Spleen (tissue), 11 donors: Measurements from ENCODE around the gene NFATC2. TPM values are rescaled to one million over a fixed set of nuclear protein-coding genes. Genes with fewer than 3 reads are reported as not detected.
A peak's percentile ranks its signal among the peaks of the same experiment; 100 is the strongest.

Source experiments
- DNase-seq: peaks from one replicate; pipeline ENCODE4 v3.0.0-alpha.2; 2020
- H3K27ac ChIP-seq, 8 donors: fragments of 200-600 bp; sonication (generic) in 7 of 8; 1 replicate in 4 of 8; 2 replicates in 4 of 8; pipeline versions ENCODE4 v1.5.0 to v1.8.0; 2016 to 2021; ENCODE audit warnings: inconsistent platforms in 4 of 8, mild to moderate bottlenecking in 4 of 8, moderate library complexity in 1 of 8
- H3K27me3 ChIP-seq, 7 donors: fragments of 200-600 bp; sonication (generic) in 6 of 7; replicated peaks in 1 of 7; 1 replicate in 4 of 7; 2 replicates in 3 of 7; pipeline versions ENCODE4 v1.5.0 to v1.8.0; 2016 to 2021; ENCODE audit warnings: inconsistent platforms in 3 of 7, mild to moderate bottlenecking in 1 of 7
- H3K36me3 ChIP-seq, 6 donors: fragments of 200-600 bp; sonication (generic) in 5 of 6; 1 replicate in 4 of 6; 2 replicates in 2 of 6; pipeline versions ENCODE4 v1.5.0 to v1.8.0; 2016 to 2021; ENCODE audit warnings: inconsistent platforms in 2 of 6
- H3K4me1 ChIP-seq, 6 donors: fragments of 200-600 bp; sonication (generic) in 5 of 6; 1 replicate in 3 of 6; 2 replicates in 3 of 6; pipeline versions ENCODE4 v1.5.0 to v1.8.0; 2016 to 2021; ENCODE audit warnings: inconsistent platforms in 3 of 6
- H3K4me3 ChIP-seq, 8 donors: fragments of 200-600 bp; sonication (generic) in 7 of 8; 1 replicate in 4 of 8; 2 replicates in 4 of 8; pipeline versions ENCODE4 v1.5.0 to v1.8.0; 2016 to 2021; ENCODE audit warnings: inconsistent platforms in 4 of 8, mild to moderate bottlenecking in 4 of 8, moderate library complexity in 2 of 8
- H3K9me3 ChIP-seq, 8 donors: fragments of 200-600 bp; sonication (generic) in 7 of 8; 1 replicate in 4 of 8; 2 replicates in 4 of 8; pipeline versions ENCODE4 v1.5.0 to v1.8.0; 2016 to 2021; ENCODE audit warnings: inconsistent platforms in 4 of 8
- POLR2A ChIP-seq, 3 donors: fragments of 450-650 bp; IDR thresholded peaks; one replicate each; pipeline ENCODE4 v1.5.1; 2017; ENCODE audit warnings: antibody characterized with exemption in 3 of 3, mild to moderate bottlenecking in 1 of 3
- POLR2AphosphoS5 ChIP-seq, 3 donors: sonication (generic); formaldehyde crosslinking; IDR thresholded peaks; one replicate each; pipeline ENCODE4 v1.5.1; 2017; ENCODE audit warnings: antibody characterized with exemption in 3 of 3
- WGBS, 5 donors: extraction: QIAGEN DNeasy Blood & Tissue Kit in 3 of 5; methylation state at CpG; one replicate each; pipeline versions ENCODE4 v1.1.5 to v1.1.7; 2013 to 2018; 5-methylcytosine and 5-hydroxymethylcytosine counted together
- intact Hi-C: fragments of 100-400 bp; cut with DNase I; formaldehyde crosslinking; loops from one replicate; pipeline ENCODE4 v1.15.0; 2023; ENCODE audit warnings: low total_unique reads
- polyA plus RNA-seq, 3 donors: library from polyadenylated mRNA; stranded (reverse); fragments of 200-250 nt; gene quantifications; one replicate each; pipeline ENCODE4 v1.2.1, GENCODE V29; 2013
- total RNA-seq, 7 donors: library from RNA; depleted of rRNA in 3 of 7; stranded (reverse); fragments of >200 nt in 3 of 7; fragmentation: NEBNext Ultra II Directional in 4 of 7; extraction: Animal tissue kit (Norgen Biotek cat#: 25700) in 4 of 7; gene quantifications; one replicate each; pipeline versions ENCODE4 v1.1.0 to v1.2.1, GENCODE V29; 2016 to 2021
- TF ChIP-seq, protein P1 (sequence below), 11 experiments: fragments of 200-600 bp in 7 of 11; fragments of 450-650 bp in 4 of 11; sonication (generic) in 4 of 11; IDR thresholded peaks in 8 of 11; conservative IDR thresholded peaks in 3 of 11; 1 replicate in 7 of 11; 2 replicates in 4 of 11; pipeline versions ENCODE4 v1.4.0 to v1.8.0; 2016 to 2021; ENCODE audit warnings: antibody characterized with exemption in 11 of 11, inconsistent platforms in 4 of 11, mild to moderate bottlenecking in 1 of 11
- donor health status: healthy with polysubstance abuse.
- donor health status: DM: no; HTN: no; CAD: no; lungs with moderate emphysema.
- donor health status: DM: no; HTN: no; CAD: no.
- donor health status: Bipolar disorder and iron deficiency.
- donor health status: healthy.
- donor health status: DM: no; HTN: no; CAD: no.
- donor health status: DM: yes; HTN: yes; CAD: no.

NFATC2 gene
- total and polyA plus RNA-seq, 10 donors: 6.5 to 42.9 (median 34.5) TPM

DNA sequence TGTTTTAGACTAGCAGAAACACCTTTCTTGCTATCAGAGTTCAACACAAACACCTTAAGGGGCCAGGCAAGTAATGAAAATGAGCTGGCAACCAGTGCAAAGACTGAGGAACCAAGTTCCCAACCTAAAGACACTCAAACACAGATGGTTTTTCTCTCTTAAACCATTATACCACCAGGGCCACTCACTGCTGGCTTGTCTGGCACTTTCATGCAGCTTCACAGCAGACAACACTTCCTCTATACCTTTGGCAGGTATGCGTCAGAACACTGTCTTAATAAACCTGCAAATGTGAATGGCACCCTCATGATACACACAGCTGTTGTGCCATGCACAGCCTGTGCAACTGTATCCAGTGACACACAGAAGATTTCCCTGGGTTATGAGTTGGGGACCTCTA is 41.6 kb downstream of the NFATC2 start:
- no peaks in the 10 kb centered on the region for H3K9me3 ChIP-seq
- peaks cover 0 to 12% (median 2%) of the 10 kb centered on the region in 6 donors for H3K36me3 ChIP-seq
- peaks cover 35 to 98% (median 68%) of the 10 kb centered on the region in 6 donors for H3K4me1 ChIP-seq
- DNase-seq: no peak
- WGBS, 5 donors: 27 to 62% (median 43%) methylated on average over 1 of the region's 1 CpG
- no peaks in the 10 kb centered on the region for H3K27me3 ChIP-seq
- TF ChIP-seq POLR2A (IDR thresholded peaks at IDR 0.05) (no peak), POLR2AphosphoS5 (IDR thresholded peaks at IDR 0.05) (no peak)
- TF ChIP-seq, protein P1, sequence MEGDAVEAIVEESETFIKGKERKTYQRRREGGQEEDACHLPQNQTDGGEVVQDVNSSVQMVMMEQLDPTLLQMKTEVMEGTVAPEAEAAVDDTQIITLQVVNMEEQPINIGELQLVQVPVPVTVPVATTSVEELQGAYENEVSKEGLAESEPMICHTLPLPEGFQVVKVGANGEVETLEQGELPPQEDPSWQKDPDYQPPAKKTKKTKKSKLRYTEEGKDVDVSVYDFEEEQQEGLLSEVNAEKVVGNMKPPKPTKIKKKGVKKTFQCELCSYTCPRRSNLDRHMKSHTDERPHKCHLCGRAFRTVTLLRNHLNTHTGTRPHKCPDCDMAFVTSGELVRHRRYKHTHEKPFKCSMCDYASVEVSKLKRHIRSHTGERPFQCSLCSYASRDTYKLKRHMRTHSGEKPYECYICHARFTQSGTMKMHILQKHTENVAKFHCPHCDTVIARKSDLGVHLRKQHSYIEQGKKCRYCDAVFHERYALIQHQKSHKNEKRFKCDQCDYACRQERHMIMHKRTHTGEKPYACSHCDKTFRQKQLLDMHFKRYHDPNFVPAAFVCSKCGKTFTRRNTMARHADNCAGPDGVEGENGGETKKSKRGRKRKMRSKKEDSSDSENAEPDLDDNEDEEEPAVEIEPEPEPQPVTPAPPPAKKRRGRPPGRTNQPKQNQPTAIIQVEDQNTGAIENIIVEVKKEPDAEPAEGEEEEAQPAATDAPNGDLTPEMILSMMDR (IDR thresholded peaks at IDR 0.05 in 8 of 11, conservative IDR thresholded peaks at IDR 0.05 in 3 of 11): no peak
- peak overlapping the region in 5 of 8 donors; percentile 18 to 74 (median 46) for H3K27ac ChIP-seq
- intact Hi-C loops: no loop called here
- no peak overlapping the region for H3K4me3 ChIP-seq

DNA sequence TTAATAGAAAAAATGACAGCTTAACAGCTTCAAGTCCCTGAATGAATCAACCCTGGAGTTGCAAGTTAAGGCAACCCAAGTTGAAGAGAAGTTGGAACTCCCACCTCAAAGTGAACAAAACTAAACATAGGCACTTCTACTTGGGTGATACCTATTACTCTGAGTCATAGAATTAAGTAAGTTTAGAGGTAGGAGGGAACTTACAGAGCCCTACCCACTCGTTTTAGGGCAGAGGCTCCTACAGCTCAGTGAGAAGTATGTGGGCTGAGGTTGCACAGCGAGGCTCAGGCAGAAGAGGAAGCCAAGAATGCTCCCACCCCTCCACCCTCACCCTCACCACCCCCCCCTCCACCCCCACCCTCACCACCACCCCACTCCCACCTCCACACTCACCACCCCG is 42.2 kb downstream of the NFATC2 start:
- Histone ChIP-seq H3K27ac (peak overlapping the region in 7 of 8 donors; percentile 22 to 74 (median 57)), H3K36me3 (peaks cover 0 to 6% (median 0%) of the 10 kb centered on the region in 6 donors), H3K4me3 (no peak overlapping the region), H3K27me3 (no peaks in the 10 kb centered on the region), H3K4me1 (peaks cover 39 to 98% (median 71%) of the 10 kb centered on the region in 6 donors), H3K9me3 (no peaks in the 10 kb centered on the region)
- DNase-seq: peak; percentile 72
- WGBS, 5 donors: 8 to 29% (median 23%) methylated on average over 2 to 3 of the region's 3 CpGs
- TF ChIP-seq, protein P1 (IDR thresholded peaks at IDR 0.05 in 8 of 11, conservative IDR thresholded peaks at IDR 0.05 in 3 of 11): no peak
- TF ChIP-seq POLR2A (IDR thresholded peaks at IDR 0.05): no peak
- no peak for TF ChIP-seq POLR2AphosphoS5 (IDR thresholded peaks at IDR 0.05)
- intact Hi-C loops: no loop called here

DNA sequence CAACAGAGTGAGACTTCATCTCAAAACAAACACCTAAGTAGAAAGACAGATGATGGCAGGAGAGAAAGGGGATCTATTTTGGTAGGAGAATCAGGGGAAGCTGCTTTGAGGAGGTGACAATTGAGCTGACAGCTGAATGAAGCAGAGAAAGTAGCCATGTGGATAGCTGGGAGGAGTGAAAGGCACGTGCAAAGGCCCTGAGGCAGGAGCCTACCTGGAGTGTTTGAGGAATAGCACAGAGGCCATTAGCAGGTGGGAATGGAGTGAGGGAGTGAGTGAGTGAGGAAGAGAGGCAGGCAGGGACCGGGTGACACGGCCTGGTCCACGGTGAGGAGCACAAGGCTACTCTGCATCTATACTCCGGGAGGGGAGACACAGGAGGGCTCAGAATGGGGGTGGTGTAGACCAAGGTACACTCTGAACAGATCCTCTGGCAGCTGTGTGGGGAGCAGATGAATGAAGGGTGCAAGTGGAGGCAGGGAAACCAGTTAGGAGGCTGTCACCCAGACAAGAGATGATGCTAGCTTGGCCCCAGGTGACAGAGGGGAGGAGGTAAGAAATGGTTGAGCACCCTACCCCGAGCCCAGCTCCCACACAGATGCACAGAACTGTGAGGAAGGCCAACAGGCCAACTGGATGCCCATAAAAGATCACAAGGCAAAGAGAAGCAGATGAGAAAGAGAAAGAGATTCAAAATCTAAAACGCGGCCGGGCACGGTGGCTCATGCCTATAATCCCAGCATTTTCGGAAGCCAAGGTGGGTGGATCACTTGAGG is 43.6 kb downstream of the NFATC2 start:
- TF ChIP-seq POLR2AphosphoS5 (IDR thresholded peaks at IDR 0.05): no peak
- no peak for TF ChIP-seq POLR2A (IDR thresholded peaks at IDR 0.05)
- TF ChIP-seq, protein P1 (IDR thresholded peaks at IDR 0.05 in 8 of 11, conservative IDR thresholded peaks at IDR 0.05 in 3 of 11): no peak
- Histone ChIP-seq H3K27me3 (no peaks in the 10 kb centered on the region), H3K4me3 (no peak overlapping the region), H3K36me3 (peaks cover 0 to 6% (median 0%) of the 10 kb centered on the region in 6 donors), H3K27ac (peak overlapping the region; percentile 46 to 74 (median 67)), H3K4me1 (peaks cover 39 to 98% (median 78%) of the 10 kb centered on the region in 6 donors), H3K9me3 (no peaks in the 10 kb centered on the region)
- intact Hi-C loops: loop anchor here (10.0 kb wide), 1 partner anchor 46 kb away; the partner anchor contains the start of gene NFATC2
- peak; percentile 67 for DNase-seq
- WGBS, 5 donors: 90 to 96% (median 92%) methylated on average over 11 of the region's 11 CpGs
